ENCODE results near the gene FSCN2. TPM values are rescaled to one million over a fixed set of nuclear protein-coding genes. Genes with fewer than 3 reads are reported as not detected.

The FSCN2 gene
- total RNA-seq, 1 experiment from 2014 or later, result 0.31 TPM

DNA sequence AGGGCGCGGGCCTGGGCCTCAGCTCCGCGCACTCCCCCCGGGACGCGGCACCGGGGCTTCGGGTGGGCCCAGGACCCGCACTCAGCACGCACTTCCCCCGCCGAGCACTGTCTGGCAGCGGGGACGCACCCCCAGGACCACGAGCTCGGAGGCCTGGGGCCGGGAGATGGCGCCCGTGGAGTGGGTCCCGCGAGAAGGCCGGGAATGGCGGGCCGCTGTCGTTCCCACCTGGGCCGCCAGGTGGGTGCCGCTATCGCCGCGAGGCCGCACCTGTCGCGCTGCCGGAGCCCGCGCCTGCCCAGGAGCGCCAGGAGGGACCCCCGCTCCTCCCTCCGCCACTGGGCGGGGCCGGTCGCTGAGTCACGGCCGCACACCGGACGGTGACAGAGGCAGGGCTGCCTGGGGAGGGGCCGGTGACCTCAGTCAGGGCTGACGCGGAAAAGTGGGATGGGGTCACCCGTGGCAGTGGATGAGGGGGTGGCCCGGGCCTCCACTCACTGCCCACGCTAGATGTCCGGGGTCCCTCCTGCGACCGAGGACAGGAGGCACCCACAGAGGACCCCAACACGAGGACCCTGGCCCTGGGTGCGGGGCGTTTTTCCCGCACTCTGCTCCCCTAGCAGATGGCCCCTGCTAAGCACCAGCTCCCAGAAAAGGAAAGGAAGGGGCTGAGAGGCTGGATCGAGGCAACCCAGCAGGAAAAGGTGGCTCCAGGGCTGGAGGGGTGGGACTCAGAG is 8.7 kb upstream of the FSCN2 start (continued):
- TF ChIP-seq MXD4 (CRISPR knock-in tag; IDR thresholded peaks at IDR 0.05; ENCODE audit: borderline replicate concordance) (no peak), KAT7 (CRISPR knock-in tag; IDR thresholded peaks at IDR 0.05; ENCODE audit: borderline replicate concordance) (no peak), TCF7 (CRISPR knock-in tag; IDR thresholded peaks at IDR 0.05; ENCODE audit: low read depth) (no peak), ZNF317 (CRISPR knock-in tag; IDR thresholded peaks at IDR 0.05; ENCODE audit: borderline replicate concordance, low read depth) (no peak), CBFB (CRISPR knock-in tag; IDR thresholded peaks at IDR 0.05; ENCODE audit: low read depth) (no peak), ZNF121 (CRISPR knock-in tag; IDR thresholded peaks at IDR 0.05) (no peak), EMX1 (CRISPR knock-in tag; IDR thresholded peaks at IDR 0.05) (no peak), ZBTB21 (CRISPR knock-in tag; IDR thresholded peaks at IDR 0.05; ENCODE audit: borderline replicate concordance) (no peak), ETV6 (CRISPR knock-in tag; IDR thresholded peaks at IDR 0.05) (no peak), GTF2I (CRISPR knock-in tag; conservative IDR thresholded peaks at IDR 0.05) (no peak), ZNF263 (CRISPR knock-in tag; IDR thresholded peaks at IDR 0.05; ENCODE audit: low read depth) (no peak)
- TF ChIP-seq, protein P1, sequence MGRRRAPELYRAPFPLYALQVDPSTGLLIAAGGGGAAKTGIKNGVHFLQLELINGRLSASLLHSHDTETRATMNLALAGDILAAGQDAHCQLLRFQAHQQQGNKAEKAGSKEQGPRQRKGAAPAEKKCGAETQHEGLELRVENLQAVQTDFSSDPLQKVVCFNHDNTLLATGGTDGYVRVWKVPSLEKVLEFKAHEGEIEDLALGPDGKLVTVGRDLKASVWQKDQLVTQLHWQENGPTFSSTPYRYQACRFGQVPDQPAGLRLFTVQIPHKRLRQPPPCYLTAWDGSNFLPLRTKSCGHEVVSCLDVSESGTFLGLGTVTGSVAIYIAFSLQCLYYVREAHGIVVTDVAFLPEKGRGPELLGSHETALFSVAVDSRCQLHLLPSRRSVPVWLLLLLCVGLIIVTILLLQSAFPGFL (CRISPR knock-in tag; IDR thresholded peaks at IDR 0.05; ENCODE audit: borderline replicate concordance), result no peak
- TF ChIP-seq, protein P2, sequence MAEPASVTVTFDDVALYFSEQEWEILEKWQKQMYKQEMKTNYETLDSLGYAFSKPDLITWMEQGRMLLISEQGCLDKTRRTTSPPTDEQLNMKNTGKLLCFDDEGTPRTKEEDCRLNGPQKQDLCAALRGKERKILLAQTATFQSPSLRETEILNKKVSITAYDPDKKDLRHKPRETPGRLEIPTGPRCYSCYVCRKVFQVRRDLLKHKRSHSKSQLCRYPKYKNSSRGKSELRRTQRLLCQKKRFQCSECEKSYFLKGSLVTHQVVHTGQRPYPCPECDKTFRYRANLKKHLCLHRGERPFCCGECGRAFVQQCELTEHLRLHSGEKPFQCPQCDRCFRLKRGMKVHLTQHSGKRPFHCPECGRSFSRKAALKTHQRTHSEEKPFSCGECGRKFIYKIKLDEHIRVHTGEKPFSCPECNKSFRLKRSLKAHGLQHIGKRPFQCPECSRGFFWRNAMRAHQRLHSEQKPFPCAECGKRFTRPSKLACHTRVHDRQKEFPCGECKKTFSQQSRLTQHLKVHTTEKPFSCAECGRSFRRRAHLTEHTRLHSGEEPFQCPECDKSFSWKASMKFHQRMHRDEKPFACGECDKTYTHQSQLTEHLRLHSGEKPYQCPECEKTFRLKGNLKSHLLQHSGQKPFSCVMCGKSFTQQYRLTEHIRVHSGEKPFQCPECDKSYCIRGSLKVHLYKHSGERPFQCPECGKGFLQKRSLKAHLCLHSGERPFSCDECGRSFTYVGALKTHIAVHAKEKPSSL (CRISPR knock-in tag; conservative IDR thresholded peaks at IDR 0.05), result no peak
- TF ChIP-seq, protein P3, sequence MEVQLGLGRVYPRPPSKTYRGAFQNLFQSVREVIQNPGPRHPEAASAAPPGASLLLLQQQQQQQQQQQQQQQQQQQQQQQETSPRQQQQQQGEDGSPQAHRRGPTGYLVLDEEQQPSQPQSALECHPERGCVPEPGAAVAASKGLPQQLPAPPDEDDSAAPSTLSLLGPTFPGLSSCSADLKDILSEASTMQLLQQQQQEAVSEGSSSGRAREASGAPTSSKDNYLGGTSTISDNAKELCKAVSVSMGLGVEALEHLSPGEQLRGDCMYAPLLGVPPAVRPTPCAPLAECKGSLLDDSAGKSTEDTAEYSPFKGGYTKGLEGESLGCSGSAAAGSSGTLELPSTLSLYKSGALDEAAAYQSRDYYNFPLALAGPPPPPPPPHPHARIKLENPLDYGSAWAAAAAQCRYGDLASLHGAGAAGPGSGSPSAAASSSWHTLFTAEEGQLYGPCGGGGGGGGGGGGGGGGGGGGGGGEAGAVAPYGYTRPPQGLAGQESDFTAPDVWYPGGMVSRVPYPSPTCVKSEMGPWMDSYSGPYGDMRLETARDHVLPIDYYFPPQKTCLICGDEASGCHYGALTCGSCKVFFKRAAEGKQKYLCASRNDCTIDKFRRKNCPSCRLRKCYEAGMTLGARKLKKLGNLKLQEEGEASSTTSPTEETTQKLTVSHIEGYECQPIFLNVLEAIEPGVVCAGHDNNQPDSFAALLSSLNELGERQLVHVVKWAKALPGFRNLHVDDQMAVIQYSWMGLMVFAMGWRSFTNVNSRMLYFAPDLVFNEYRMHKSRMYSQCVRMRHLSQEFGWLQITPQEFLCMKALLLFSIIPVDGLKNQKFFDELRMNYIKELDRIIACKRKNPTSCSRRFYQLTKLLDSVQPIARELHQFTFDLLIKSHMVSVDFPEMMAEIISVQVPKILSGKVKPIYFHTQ (CRISPR knock-in tag; IDR thresholded peaks at IDR 0.05), result no peak
- TF ChIP-seq, protein P4, sequence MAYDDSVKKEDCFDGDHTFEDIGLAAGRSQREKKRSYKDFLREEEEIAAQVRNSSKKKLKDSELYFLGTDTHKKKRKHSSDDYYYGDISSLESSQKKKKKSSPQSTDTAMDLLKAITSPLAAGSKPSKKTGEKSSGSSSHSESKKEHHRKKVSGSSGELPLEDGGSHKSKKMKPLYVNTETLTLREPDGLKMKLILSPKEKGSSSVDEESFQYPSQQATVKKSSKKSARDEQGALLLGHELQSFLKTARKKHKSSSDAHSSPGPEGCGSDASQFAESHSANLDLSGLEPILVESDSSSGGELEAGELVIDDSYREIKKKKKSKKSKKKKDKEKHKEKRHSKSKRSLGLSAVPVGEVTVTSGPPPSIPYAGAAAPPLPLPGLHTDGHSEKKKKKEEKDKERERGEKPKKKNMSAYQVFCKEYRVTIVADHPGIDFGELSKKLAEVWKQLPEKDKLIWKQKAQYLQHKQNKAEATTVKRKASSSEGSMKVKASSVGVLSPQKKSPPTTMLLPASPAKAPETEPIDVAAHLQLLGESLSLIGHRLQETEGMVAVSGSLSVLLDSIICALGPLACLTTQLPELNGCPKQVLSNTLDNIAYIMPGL (CRISPR knock-in tag; IDR thresholded peaks at IDR 0.05), result peak; percentile 84; the same call in 1 of the 2 replicates
- TF ChIP-seq, protein P5, sequence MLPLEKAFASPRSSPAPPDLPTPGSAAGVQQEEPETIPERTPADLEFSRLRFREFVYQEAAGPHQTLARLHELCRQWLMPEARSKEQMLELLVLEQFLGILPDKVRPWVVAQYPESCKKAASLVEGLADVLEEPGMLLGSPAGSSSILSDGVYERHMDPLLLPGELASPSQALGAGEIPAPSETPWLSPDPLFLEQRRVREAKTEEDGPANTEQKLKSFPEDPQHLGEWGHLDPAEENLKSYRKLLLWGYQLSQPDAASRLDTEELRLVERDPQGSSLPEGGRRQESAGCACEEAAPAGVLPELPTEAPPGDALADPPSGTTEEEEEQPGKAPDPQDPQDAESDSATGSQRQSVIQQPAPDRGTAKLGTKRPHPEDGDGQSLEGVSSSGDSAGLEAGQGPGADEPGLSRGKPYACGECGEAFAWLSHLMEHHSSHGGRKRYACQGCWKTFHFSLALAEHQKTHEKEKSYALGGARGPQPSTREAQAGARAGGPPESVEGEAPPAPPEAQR (CRISPR knock-in tag; IDR thresholded peaks at IDR 0.05), result no peak
- TF ChIP-seq, protein P6, sequence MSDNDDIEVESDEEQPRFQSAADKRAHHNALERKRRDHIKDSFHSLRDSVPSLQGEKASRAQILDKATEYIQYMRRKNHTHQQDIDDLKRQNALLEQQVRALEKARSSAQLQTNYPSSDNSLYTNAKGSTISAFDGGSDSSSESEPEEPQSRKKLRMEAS (CRISPR knock-in tag; IDR thresholded peaks at IDR 0.05), result peak; percentile 69; the same call in 1 of the 2 replicates
- TF ChIP-seq, protein P7, sequence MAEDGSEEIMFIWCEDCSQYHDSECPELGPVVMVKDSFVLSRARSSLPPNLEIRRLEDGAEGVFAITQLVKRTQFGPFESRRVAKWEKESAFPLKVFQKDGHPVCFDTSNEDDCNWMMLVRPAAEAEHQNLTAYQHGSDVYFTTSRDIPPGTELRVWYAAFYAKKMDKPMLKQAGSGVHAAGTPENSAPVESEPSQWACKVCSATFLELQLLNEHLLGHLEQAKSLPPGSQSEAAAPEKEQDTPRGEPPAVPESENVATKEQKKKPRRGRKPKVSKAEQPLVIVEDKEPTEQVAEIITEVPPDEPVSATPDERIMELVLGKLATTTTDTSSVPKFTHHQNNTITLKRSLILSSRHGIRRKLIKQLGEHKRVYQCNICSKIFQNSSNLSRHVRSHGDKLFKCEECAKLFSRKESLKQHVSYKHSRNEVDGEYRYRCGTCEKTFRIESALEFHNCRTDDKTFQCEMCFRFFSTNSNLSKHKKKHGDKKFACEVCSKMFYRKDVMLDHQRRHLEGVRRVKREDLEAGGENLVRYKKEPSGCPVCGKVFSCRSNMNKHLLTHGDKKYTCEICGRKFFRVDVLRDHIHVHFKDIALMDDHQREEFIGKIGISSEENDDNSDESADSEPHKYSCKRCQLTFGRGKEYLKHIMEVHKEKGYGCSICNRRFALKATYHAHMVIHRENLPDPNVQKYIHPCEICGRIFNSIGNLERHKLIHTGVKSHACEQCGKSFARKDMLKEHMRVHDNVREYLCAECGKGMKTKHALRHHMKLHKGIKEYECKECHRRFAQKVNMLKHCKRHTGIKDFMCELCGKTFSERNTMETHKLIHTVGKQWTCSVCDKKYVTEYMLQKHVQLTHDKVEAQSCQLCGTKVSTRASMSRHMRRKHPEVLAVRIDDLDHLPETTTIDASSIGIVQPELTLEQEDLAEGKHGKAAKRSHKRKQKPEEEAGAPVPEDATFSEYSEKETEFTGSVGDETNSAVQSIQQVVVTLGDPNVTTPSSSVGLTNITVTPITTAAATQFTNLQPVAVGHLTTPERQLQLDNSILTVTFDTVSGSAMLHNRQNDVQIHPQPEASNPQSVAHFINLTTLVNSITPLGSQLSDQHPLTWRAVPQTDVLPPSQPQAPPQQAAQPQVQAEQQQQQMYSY (CRISPR knock-in tag; IDR thresholded peaks at IDR 0.05), result 0 out of 2 replicates have a peak, but pooled peaks have one; percentile 18
- TF ChIP-seq, protein P8, sequence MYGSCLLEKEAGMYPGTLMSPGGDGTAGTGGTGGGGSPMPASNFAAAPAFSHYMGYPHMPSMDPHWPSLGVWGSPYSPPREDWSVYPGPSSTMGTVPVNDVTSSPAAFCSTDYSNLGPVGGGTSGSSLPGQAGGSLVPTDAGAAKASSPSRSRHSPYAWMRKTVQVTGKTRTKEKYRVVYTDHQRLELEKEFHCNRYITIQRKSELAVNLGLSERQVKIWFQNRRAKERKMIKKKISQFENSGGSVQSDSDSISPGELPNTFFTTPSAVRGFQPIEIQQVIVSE (CRISPR knock-in tag; IDR thresholded peaks at IDR 0.05; ENCODE audit: borderline replicate concordance), result no peak
- TF ChIP-seq, protein P9, sequence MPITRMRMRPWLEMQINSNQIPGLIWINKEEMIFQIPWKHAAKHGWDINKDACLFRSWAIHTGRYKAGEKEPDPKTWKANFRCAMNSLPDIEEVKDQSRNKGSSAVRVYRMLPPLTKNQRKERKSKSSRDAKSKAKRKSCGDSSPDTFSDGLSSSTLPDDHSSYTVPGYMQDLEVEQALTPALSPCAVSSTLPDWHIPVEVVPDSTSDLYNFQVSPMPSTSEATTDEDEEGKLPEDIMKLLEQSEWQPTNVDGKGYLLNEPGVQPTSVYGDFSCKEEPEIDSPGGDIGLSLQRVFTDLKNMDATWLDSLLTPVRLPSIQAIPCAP (CRISPR knock-in tag; IDR thresholded peaks at IDR 0.05), result no peak
